Measurements from ENCODE around the gene RANGAP1. TPM values are rescaled to one million over a fixed set of nuclear protein-coding genes. Genes with fewer than 3 reads are reported as not detected.
"Not testable (repeated sequence)": the region's sequence is repeated elsewhere in the genome, so short reads cannot be mapped to it uniquely, and the experiment has no call there.

The RANGAP1 gene
- total and polyA plus RNA-seq, 2 donors (not counting 1 experiment from before 2014, with no cell fraction given), result 37.2 to 59.9 TPM

DNA sequence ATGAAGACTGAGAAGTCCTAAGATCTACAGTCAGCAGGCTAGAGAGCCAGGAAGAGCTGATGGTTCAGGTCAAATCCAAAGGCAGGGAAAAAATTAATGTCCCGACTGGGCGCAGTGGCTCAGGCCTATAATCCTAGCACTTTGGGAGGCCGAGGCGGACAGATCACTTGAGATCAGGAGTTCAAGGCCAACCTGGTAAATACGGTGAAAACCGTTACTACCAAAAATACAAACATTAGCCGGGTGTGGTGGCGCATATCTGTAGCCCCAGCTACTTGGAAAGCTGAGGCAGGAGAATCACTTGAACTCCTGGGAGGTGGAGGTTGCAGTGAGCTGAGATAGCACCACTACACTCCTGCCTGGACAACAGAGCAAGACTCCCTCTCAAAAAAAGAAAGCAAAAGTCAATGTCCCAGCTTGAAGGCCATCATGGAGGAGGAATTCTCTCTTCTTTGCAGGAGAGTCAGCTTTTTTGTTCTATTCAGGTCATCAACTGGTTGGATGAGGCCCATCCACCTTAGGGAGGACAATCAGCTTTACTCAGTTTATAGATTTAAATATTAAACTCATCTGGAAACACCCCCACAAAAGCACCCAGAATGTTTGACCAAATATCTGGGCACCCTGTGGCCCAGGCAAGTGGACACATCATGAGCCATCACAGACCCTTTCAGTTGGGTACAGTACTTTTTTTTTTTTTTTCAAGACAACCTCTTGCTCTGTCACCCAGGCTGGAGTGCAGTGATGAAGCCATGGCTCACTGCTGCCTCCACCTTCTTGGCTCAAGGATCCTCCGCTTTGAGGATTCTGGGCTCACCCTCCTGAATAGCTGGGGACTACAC, 11.1 kb upstream of the RANGAP1 start:
- TF ChIP-seq, protein P1, sequence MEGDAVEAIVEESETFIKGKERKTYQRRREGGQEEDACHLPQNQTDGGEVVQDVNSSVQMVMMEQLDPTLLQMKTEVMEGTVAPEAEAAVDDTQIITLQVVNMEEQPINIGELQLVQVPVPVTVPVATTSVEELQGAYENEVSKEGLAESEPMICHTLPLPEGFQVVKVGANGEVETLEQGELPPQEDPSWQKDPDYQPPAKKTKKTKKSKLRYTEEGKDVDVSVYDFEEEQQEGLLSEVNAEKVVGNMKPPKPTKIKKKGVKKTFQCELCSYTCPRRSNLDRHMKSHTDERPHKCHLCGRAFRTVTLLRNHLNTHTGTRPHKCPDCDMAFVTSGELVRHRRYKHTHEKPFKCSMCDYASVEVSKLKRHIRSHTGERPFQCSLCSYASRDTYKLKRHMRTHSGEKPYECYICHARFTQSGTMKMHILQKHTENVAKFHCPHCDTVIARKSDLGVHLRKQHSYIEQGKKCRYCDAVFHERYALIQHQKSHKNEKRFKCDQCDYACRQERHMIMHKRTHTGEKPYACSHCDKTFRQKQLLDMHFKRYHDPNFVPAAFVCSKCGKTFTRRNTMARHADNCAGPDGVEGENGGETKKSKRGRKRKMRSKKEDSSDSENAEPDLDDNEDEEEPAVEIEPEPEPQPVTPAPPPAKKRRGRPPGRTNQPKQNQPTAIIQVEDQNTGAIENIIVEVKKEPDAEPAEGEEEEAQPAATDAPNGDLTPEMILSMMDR (conservative IDR thresholded peaks at IDR 0.05 in 1 of 2, IDR thresholded peaks at IDR 0.05 in 1 of 2; ENCODE audit: low read depth in 1 of 2, low read length in 2 of 2), result no peak
- TF ChIP-seq EZH2 (IDR thresholded peaks at IDR 0.05; ENCODE audit: low read length, missing control alignments), result no peak
- H3K9ac ChIP-seq (ENCODE audit: insufficient read depth, low read length), result no peak overlapping the region
- H3K27me3 ChIP-seq (ENCODE audit: control insufficient read depth, insufficient read depth, low read length), result no peaks in the 10 kb centered on the region
- no peak overlapping the region for H2AFZ ChIP-seq (ENCODE audit: low read length)
- no peak for DNase-seq (ENCODE audit: low read depth in 2 of 2)
- no peak overlapping the region for H3K4me3 ChIP-seq (replicated peaks in 1 of 4; ENCODE audit: control extremely low read depth in 1 of 4, insufficient read depth in 1 of 4, low read depth in 3 of 4, low read length in 4 of 4)
- H3K36me3 ChIP-seq (ENCODE audit: control insufficient read depth, insufficient read depth, low read length), result no peaks in the 10 kb centered on the region
- peaks cover 11% of the 10 kb centered on the region for H3K79me2 ChIP-seq (ENCODE audit: control insufficient read depth, insufficient read depth, low read length)
- peaks cover 2% of the 10 kb centered on the region for H3K4me1 ChIP-seq (ENCODE audit: control insufficient read depth, extremely low read depth, insufficient read depth, low read length)
- H3K9me3 ChIP-seq (ENCODE audit: control insufficient read depth, insufficient read depth, low read depth, low read length), result no peaks in the 10 kb centered on the region
- H4K20me1 ChIP-seq (ENCODE audit: control insufficient read depth, extremely low read depth, insufficient read depth, low read length), result no peaks in the 10 kb centered on the region
- no peak overlapping the region for H3K4me2 ChIP-seq (ENCODE audit: extremely low read depth, insufficient read depth, low read length)
- H3K27ac ChIP-seq (ENCODE audit: insufficient read depth, low read length), result no peak overlapping the region

DNA sequence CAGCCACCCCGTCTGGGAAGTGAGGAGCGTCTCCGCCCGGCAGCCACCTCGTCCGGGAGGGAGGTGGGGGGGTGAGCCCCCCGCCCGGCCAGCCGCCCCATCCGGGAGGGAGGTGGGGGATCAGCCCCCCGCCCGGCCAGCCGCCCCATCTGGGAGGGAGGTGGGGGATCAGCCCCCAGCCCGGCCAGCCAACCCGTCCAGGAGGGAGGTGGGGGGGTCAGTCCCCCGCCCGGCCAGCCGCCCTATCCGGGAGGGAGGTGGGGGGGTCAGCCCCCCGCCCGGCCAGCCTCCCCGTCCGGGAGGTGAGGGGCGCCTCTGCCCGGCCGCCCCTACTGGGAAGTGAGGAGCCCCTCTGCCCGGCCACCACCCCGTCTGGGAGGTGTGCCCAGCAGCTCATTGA, 8.8 kb upstream of the RANGAP1 start:
- H3K4me1 ChIP-seq (ENCODE audit: control insufficient read depth, extremely low read depth, insufficient read depth, low read length); H3K4me2 ChIP-seq (ENCODE audit: extremely low read depth, insufficient read depth, low read length); H3K27ac ChIP-seq (ENCODE audit: insufficient read depth, low read length); H4K20me1 ChIP-seq (ENCODE audit: control insufficient read depth, extremely low read depth, insufficient read depth, low read length); H3K36me3 ChIP-seq (ENCODE audit: control insufficient read depth, insufficient read depth, low read length); H2AFZ ChIP-seq (ENCODE audit: low read length); H3K4me3 ChIP-seq (replicated peaks in 1 of 4; ENCODE audit: control extremely low read depth in 1 of 4, insufficient read depth in 1 of 4, low read depth in 3 of 4, low read length in 4 of 4); H3K9me3 ChIP-seq (ENCODE audit: control insufficient read depth, insufficient read depth, low read depth, low read length); H3K27me3 ChIP-seq (ENCODE audit: control insufficient read depth, insufficient read depth, low read length); H3K79me2 ChIP-seq (ENCODE audit: control insufficient read depth, insufficient read depth, low read length); DNase-seq (ENCODE audit: low read depth in 2 of 2); H3K9ac ChIP-seq (ENCODE audit: insufficient read depth, low read length): not testable (repeated sequence)

DNA sequence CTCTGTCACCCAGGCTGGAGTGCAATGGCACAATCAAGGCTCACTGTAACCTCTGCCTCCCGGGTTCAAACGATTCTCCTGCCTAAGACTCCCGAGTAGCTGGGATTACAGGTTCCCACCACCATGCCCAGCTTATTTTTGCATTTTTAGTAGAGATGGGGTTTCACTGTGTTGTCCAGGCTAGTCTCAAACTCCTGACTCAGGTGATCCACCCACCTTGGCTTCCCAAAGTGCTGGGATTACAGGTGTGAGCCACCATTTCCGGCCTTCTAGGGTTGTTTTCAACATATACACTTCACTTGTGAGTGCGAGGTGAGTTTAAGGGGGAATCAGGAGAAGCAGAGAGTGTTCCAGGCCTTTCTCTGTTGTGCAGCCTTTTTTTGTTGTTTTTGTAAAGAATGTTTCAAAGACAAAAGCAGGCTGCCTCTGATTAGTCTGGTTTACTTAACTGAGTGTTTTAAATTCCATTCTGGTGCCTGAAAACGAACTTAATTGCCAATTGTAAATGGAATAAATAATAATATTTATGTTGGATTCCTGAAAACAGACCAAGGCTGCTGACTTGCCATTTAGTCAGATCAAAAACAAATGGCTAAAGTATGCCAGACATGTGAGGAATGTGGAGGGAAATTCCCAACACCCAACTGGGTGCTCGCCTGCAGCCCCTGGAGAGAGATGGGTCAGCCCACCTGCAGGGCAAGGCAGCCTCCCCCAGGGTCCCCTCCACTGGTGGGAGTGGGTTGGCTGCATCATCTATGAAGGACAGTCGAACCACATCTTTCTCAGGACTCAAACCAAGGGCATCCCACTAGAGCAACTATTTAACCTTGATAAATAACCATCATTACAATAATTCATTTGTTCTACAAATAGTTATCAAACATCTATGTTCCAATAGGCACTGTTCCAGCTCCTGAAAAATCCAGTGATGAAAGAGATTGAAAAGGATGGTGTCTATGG, 4.6 kb upstream of the RANGAP1 start:
- TF ChIP-seq EZH2 (IDR thresholded peaks at IDR 0.05; ENCODE audit: low read length, missing control alignments), result no peak
- TF ChIP-seq, protein P1 (conservative IDR thresholded peaks at IDR 0.05 in 1 of 2, IDR thresholded peaks at IDR 0.05 in 1 of 2; ENCODE audit: low read depth in 1 of 2, low read length in 2 of 2), result no peak
- H3K4me1 ChIP-seq (ENCODE audit: control insufficient read depth, extremely low read depth, insufficient read depth, low read length), result peaks cover 22% of the 10 kb centered on the region
- H2AFZ ChIP-seq (ENCODE audit: low read length), result no peak overlapping the region
- peak overlapping the region; percentile 90 for H3K27ac ChIP-seq (ENCODE audit: insufficient read depth, low read length)
- H3K79me2 ChIP-seq (ENCODE audit: control insufficient read depth, insufficient read depth, low read length), result no peaks in the 10 kb centered on the region
- H3K9ac ChIP-seq (ENCODE audit: insufficient read depth, low read length), result no peak overlapping the region
- peak overlapping the region; percentile 64 for H3K4me2 ChIP-seq (ENCODE audit: extremely low read depth, insufficient read depth, low read length)
- no peaks in the 10 kb centered on the region for H3K9me3 ChIP-seq (ENCODE audit: control insufficient read depth, insufficient read depth, low read depth, low read length)
- H3K27me3 ChIP-seq (ENCODE audit: control insufficient read depth, insufficient read depth, low read length), result no peaks in the 10 kb centered on the region
- H4K20me1 ChIP-seq (ENCODE audit: control insufficient read depth, extremely low read depth, insufficient read depth, low read length), result no peaks in the 10 kb centered on the region
- peak; percentile 37 to 86 for DNase-seq (ENCODE audit: low read depth in 2 of 2)
- no peaks in the 10 kb centered on the region for H3K36me3 ChIP-seq (ENCODE audit: control insufficient read depth, insufficient read depth, low read length)
- no peak overlapping the region for H3K4me3 ChIP-seq (replicated peaks in 1 of 4; ENCODE audit: control extremely low read depth in 1 of 4, insufficient read depth in 1 of 4, low read depth in 3 of 4, low read length in 4 of 4)
